Activated gamma-delta T cell treated with anti-CD3 and anti-CD28 coated beads, Interleukin-2, amount 50 U/mL, for 16 hours (primary cell): Measurements from ENCODE around the gene MAML2.
"Not testable (repeated sequence)": the region's sequence is repeated elsewhere in the genome, so short reads cannot be mapped to it uniquely, and the experiment has no call there.

ENCODE experiments used
- DNase-seq: peaks from one replicate; pipeline ENCODE4 v3.0.0-alpha.2; 2020; ENCODE audit warnings: low read depth

The MAML2 gene

GRCh38 chr11:96292291-96293010 lies 50.5 kb downstream of the MAML2 start:
- DNase-seq: no peak

GRCh38 chr11:96290631-96291030 lies 52.4 kb downstream of the MAML2 start:
- no peak for DNase-seq

- DNase-seq: no peak
Observed at GRCh38 chr11:96290031-96290430, 53.0 kb downstream of the MAML2 start.

DNA sequence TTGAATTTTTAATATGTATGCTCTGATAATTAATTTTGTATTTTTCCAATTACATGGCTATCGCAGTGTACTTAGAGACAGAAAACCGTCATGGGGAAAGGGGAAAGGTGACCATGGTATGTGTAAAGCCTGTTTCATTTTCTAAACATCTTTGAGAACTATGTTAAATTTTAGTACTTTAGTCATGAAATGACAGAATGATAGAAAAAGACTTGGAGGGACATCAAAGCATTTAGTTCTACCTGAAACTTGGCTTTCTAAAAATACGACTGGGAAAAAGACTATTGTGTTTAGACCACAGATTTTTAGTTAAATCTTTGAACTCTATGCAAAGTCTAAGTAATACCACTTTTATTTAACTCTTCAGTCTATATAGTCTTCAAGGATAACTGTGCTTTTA lies 54.1 kb downstream of the MAML2 start:
- no peak for DNase-seq

GRCh38 chr11:96287822-96288439 lies 55.1 kb downstream of the MAML2 start:
- DNase-seq: no peak

DNA sequence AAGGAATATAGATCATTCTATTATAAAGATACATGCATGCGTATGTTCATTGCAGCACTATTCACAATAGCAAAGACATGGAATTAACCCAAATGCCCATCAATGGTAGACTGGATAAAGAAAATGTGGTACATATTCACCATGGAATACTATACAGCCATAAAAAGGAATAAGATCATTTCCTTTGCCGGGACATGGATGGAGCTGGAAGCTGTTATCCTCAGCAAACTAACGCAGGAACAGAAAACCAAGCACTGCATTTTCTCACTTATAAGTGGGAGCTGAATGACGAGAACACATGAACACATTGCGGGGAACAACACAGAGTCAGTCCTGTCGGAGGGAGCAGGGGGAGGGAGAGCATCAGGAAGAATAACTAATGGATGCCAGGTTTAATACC lies 57.0 kb downstream of the MAML2 start:
- DNase-seq: not testable (repeated sequence)

DNA sequence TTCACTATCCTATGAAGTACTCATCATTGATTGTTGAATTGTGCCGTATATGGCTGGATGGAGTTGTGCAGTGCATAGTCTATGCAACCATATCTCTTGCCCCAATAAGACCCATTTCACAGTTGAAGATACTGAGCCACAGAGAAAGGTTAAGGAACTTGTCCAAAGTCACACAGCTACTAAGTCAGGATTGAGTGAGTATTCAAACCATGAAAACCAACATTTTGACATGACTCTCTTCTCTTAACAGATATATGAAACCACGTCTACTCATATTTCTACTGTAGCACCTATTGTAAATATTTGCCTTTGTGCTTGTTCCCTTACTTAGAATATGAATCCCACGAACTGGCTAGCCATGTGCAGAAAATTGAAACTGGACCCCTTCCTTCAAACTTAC lies 58.1 kb downstream of the MAML2 start:
- DNase-seq: no peak

- DNase-seq: no peak
Observed at GRCh38 chr11:96284401-96284800, 58.6 kb downstream of the MAML2 start.

DNA sequence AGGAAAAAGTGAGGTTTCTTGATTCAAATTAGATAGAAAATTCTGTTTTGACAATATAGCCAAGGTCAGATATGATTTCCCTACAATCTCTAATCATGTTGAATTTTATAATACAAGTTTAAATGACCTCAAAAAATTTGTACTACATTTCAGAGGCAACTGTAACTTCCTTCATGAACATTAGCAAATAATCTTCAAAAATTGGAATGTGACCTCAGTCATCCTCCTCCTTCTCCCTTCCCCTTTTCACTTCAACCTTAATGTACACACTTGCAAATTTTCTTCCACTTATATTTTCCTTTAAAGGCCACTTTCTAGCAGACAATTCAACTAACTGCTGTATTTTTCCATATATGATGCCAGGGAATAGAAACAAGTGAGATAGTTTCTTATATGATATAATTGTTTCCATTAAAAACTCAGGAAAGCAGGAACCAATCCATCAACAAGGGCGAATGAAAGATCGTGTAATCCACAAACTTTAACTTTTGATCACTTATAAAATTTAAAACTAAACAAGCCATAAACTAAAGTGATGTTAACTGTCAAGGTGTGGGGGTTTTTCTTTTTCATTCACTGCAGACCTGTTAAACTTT lies 60.3 kb downstream of the MAML2 start:
- no peak for DNase-seq

- DNase-seq: no peak
Observed at GRCh38 chr11:96280444-96280843, 62.6 kb downstream of the MAML2 start.

- DNase-seq: no peak
Observed at GRCh38 chr11:96279896-96280290, 63.1 kb downstream of the MAML2 start.

- no peak for DNase-seq
Observed at GRCh38 chr11:96279018-96279895, 63.7 kb downstream of the MAML2 start.

DNA sequence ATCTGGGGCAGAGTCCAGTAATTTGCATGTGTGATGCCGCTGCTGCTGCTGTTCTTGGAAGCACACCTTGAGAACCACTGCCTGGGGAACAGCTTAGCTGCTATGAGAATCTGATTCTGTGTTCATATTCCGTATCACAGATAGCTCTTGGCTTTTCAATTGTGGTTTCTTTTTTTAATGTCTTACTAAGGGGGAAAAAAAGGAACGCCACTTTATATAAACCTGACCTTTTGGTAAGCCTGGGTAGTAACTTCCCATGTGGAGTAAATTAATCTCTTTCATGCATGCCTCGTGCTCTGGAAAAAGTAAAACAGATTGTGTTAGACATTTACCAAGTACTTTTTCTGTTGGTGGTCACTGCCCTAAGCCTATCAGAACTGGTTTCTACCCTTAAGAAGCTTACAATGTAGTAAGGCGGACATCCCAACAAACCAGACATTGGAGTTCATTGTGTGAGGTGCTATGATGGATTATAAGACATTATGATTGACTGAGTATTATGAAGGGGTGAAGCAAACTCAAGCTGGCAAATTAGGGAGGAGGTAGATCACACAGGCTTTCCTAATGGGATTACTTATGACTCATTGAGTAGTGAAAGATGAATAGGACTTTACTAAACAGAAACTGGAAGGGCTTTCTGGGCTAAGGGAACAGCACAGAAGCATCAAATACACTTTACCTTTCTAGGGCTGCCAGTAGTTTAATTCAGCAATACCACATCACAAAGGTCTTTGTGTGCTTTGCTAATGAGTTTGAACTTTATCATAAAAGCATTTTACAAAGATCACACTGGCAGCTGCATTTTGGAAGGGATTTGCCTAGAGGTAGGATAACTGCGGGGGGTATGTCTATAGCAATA lies 64.7 kb downstream of the MAML2 start:
- DNase-seq: no peak

DNA sequence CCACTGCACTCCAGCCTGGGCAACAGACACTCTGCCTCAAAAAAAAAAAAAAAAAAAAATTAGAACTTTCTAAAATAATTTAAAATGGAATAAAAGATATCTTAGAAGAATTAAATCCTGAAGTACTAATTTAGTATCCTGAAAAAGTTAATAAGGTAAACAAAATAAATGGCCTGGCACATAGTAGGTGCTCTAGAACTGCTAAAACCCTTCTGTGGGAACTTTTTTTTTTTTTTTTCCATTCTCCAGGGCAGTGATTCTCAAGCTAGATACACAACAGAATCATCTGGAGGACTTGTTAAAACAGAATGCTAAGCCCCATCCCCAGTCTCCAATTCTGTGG lies 65.3 kb downstream of the MAML2 start:
- DNase-seq: no peak

DNA sequence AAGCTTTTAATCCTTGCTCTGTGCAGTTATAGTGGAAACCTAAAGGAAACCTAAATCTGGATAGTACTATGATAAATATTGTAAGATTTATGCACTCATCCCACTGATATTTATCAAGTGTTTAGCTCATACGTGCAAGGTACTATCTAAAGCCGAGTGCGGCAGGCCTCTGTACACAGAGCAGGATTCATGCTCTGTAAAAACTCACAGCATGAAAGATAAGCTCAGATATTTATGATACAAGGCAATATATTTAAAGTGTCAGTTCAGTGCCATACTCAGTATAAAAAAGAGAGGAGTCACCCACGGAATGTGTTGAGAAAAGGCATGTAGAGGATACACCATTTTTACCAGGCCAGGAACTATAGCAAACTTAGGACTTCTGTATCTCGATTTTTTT lies 66.2 kb downstream of the MAML2 start:
- no peak for DNase-seq

DNA sequence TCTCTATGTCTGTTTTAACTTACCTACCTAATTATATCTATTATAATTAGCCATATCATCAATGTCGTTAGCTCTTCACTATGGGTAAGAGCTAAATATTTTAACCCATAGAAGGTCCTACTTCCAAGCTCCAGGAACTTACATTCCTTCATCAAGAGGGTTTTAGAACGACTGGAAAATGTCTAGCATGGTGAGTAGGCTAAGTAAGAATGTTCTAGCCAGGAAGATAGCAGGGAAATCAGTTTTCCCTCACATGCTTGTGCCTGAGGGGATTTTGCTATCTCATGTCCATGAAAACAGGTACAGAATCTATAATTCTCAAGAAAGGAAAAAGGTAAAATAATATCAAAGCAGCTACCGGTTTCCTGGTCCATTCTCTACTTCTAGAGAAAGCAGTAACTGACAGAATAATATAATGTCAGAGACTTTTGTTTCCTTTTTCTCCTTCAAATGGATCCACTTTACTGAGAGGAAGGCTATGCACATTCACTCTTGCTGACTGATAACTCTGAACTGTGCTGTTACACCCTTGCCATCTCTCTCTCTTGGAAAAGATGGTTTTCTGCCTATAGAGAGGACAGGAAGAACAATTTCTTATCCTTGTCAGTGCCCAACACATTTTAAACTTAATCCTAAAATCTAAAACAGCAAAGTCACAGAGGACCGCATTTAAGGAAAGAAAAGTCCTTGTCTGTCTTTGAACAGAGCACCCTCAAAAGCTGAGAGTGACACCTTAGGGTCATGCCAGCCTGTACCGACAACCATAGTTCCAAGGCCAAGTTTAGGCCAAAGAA lies 67.0 kb downstream of the MAML2 start:
- no peak for DNase-seq

DNA sequence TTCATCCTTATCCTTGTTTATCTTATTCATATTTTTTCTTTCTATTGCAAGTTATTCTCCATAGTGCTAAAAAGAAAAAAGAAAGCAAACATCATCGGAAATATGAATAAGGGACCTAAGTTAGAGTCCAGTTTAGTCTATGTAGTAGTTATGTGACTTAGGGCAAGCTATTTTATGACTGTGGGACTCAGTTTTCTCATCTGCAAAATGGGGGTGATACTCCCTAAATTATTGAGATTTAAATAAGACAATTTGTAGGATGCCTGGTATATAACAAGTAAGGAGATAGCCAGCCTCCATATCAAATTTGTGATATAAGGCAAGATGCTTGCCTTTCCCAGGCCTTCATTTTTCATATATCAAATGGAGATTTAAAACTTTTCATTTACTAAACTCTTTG lies 69.5 kb downstream of the MAML2 start:
- DNase-seq: no peak

DNA sequence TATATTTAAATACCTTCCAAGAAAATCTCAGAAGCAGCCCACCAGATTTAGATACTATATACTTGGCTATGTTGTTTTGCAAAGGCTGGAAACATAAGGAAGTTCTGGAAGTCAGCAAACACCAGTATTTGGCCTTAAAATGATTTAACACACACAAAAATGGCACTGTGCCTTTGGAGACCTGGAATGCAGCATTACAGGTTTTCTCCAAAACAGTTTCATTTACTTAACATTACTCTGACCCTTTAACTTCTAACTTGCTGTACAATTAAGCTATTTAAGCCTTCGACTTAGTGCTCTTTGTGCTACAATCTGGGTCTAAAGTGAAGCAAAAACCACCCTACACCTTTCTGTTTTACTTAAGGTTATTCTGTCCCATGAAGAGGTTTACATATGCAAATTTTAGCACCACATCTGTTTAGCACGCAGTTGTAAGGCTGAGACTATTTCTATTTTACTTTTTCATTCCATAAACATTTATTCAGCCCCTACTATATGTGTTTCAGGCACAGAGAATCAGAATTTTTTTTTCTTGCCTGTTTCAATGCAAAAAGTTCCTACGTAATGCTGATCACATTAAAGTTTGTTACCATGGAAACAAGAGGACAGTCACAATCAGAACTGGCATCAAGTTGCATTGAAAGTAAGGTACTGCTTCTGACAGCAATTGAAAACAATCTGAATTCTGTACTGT lies 70.3 kb downstream of the MAML2 start:
- DNase-seq: no peak

DNA sequence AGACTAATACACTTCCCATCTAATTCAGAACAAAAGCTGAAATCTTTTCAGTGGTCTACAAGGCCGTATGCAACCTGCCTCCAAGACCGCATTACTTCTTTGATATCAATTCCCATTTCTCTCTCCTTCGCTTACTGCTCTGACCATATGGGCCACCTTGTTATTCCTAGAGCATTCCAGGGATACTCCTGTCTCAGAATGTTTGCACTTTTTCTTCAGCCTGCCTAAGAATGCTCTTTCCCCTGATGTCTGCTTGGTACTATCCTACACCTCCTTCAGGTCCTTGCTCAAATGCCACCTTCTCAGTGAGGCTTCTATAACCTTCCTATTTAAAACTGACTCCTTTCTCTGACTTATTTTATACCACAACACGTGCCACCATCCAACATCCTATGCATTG lies 71.2 kb downstream of the MAML2 start:
- DNase-seq: no peak

- DNase-seq: not testable (repeated sequence)
Observed at GRCh38 chr11:96271352-96271751, 71.6 kb downstream of the MAML2 start.
